ENCODE results near the gene LCE7A.

Gene LCE7A

GRCh38 chr1:152859696-152860095 is at the start of gene LCE7A:
Gene LCE7A (plus strand): TSS chr1:152859996. CDS start chr1:152860698, 702 bp downstream.
- no peak within 1 kb of the TSS for H3K27ac ChIP-seq
- no peak for TF ChIP-seq CTCF (conservative IDR thresholded peaks at IDR 0.05)
- TF ChIP-seq ZFX (IDR thresholded peaks at IDR 0.05) = no peak

GRCh38 chr1:152811050-152811449 is 48.7 kb upstream of the LCE7A start:
- no peak overlapping the region for H3K27ac ChIP-seq
- TF ChIP-seq ZFX (IDR thresholded peaks at IDR 0.05) (no peak), CTCF (conservative IDR thresholded peaks at IDR 0.05) (no peak)

GRCh38 chr1:152811671-152812070 is 48.1 kb upstream of the LCE7A start, which contains the start of gene LCE1B:
Gene LCE1B (plus strand): TSS chr1:152811971. CDS start chr1:152812447, 476 bp downstream.
- TF ChIP-seq CTCF (conservative IDR thresholded peaks at IDR 0.05) (no peak), ZFX (IDR thresholded peaks at IDR 0.05) (no peak)
- no peak within 1 kb of the TSS for H3K27ac ChIP-seq

GRCh38 chr1:152817309-152817708 is 42.5 kb upstream of the LCE7A start:
- no peak overlapping the region for H3K27ac ChIP-seq
- TF ChIP-seq ZFX (IDR thresholded peaks at IDR 0.05) = no peak
- no peak for TF ChIP-seq CTCF (conservative IDR thresholded peaks at IDR 0.05)

- TF ChIP-seq ZFX (IDR thresholded peaks at IDR 0.05) = no peak
- TF ChIP-seq CTCF (conservative IDR thresholded peaks at IDR 0.05) = no peak
- H3K27ac ChIP-seq = no peak overlapping the region
Observed at GRCh38 chr1:152823294-152823693, 36.5 kb upstream of the LCE7A start.

GRCh38 chr1:152824964-152825363 is 34.8 kb upstream of the LCE7A start:
- TF ChIP-seq CTCF (conservative IDR thresholded peaks at IDR 0.05) = no peak
- no peak for TF ChIP-seq ZFX (IDR thresholded peaks at IDR 0.05)
- no peak overlapping the region for H3K27ac ChIP-seq

- no peak within 1 kb of the TSS for H3K27ac ChIP-seq
- no peak for TF ChIP-seq CTCF (conservative IDR thresholded peaks at IDR 0.05)
- TF ChIP-seq ZFX (IDR thresholded peaks at IDR 0.05) = no peak
Observed at GRCh38 chr1:152827173-152827572, 32.6 kb upstream of the LCE7A start, which contains the start of gene LCE1A. Gene LCE1A (plus strand): TSS chr1:152827473. CDS start chr1:152827473, 0 bp downstream.
